Endothelial cell of umbilical vein (primary cell): Measurements from ENCODE around the gene ITSN1. TPM values are rescaled to one million over a fixed set of nuclear protein-coding genes. Genes with fewer than 3 reads are reported as not detected.

ENCODE experiments used
- BruUV-seq: library from RNA; stranded (reverse); fragments of 400-500 nt; replicated peaks from 2 replicates; lab custom pipeline; 2021; lab: Mats Ljungman, UMichigan
- CTCF ChIA-PET: fragments of 300-600, 350-600 bp; sonication (Branson Sonifier 250); formaldehyde crosslinking; loops from one replicate; lab custom pipeline; 2021; ENCODE audit warnings: antibody characterized with exemption, inconsistent platforms; lab: Charles Lee
- POLR2A ChIA-PET: fragments of 300-600, 350-600 bp; sonication (Branson Sonifier 250); formaldehyde crosslinking; loops from one replicate; lab custom pipeline; 2021; ENCODE audit warnings: antibody characterized with exemption, inconsistent platforms; lab: Charles Lee
- DNase-seq: peaks from one replicate; pipeline ENCODE4 v3.0.0-alpha.2; 2011; ENCODE audit warnings: low read depth, low spot score
- FAIRE-seq: peaks from 2 replicates; lab custom pipeline; 2011; peaks lifted over from hg19 to GRCh38; lab: Jason Lieb, UNC
- H2AFZ ChIP-seq: 2 replicates; pipeline ENCODE4 v1.6.0; 2012; ENCODE audit warnings: low read depth, low read length, control low read depth, inconsistent platforms
- H3K27ac ChIP-seq: 2 replicates; pipeline ENCODE4 v1.5.1; 2011; ENCODE audit warnings: low read depth, mild to moderate bottlenecking, control low read depth, low read length, moderate library complexity; ENCODE audit not compliant: insufficient read depth
- H3K27me3 ChIP-seq, 2 experiments: 2 replicates each; pipeline versions ENCODE4 v1.6.0 to v1.6.1; 2011; ENCODE audit warnings: low read length in 2 of 2, mixed read lengths in 1 of 2; ENCODE audit not compliant: control insufficient read depth in 2 of 2, insufficient read depth in 2 of 2
- H3K36me3 ChIP-seq, 2 experiments: 2 replicates in 1 of 2; 3 replicates in 1 of 2; pipeline ENCODE4 v1.5.1; 2011; ENCODE audit warnings: low read length in 2 of 2, mild to moderate bottlenecking in 1 of 2, moderate library complexity in 1 of 2; ENCODE audit not compliant: control insufficient read depth in 2 of 2, insufficient read depth in 2 of 2; ENCODE audit errors: extremely low read depth in 1 of 2
- H3K4me1 ChIP-seq: 3 replicates; pipeline ENCODE4 v1.5.1; 2011; ENCODE audit warnings: mild to moderate bottlenecking, low read length; ENCODE audit not compliant: control insufficient read depth, insufficient read depth; ENCODE audit errors: extremely low read depth
- H3K4me2 ChIP-seq: 2 replicates; pipeline ENCODE4 v1.6.1; 2011; ENCODE audit warnings: low read length, control low read depth, mixed read lengths; ENCODE audit not compliant: insufficient read depth
- H3K4me3 ChIP-seq, 3 experiments: fragments of 200-600 bp in 1 of 3; sonication (generic), shearing (Covaris generic) in 1 of 3; replicated peaks in 1 of 3; 2 replicates each; pipeline ENCODE4 v1.5.1; 2011 to 2016; ENCODE audit warnings: control low read depth in 3 of 3, low read length in 3 of 3, mild to moderate bottlenecking in 2 of 3, inconsistent platforms in 1 of 3, low read depth in 1 of 3, moderate library complexity in 1 of 3; ENCODE audit not compliant: insufficient read depth in 1 of 3
- H3K79me2 ChIP-seq: 2 replicates; pipeline ENCODE4 v1.6.0; 2012; ENCODE audit warnings: low read length, inconsistent platforms; ENCODE audit not compliant: control insufficient read depth, insufficient read depth
- H3K9ac ChIP-seq: replicated peaks from 2 replicates; pipeline ENCODE3; 2011; ENCODE audit warnings: low read length, control low read depth; ENCODE audit not compliant: insufficient read depth; ENCODE audit errors: extremely low read depth
- H3K9me1 ChIP-seq: replicated peaks from 3 replicates; pipeline ENCODE4 v1.6.0; 2011; ENCODE audit warnings: mild to moderate bottlenecking, low read length; ENCODE audit not compliant: control insufficient read depth, insufficient read depth; ENCODE audit errors: extremely low read depth
- H3K9me3 ChIP-seq: replicated peaks from 2 replicates; pipeline ENCODE4 v1.5.1; 2012; ENCODE audit warnings: low read length, inconsistent platforms; ENCODE audit not compliant: control insufficient read depth, insufficient read depth
- H4K20me1 ChIP-seq: replicated peaks from 2 replicates; pipeline ENCODE3; 2011; ENCODE audit warnings: mild to moderate bottlenecking, low read length; ENCODE audit not compliant: control insufficient read depth, insufficient read depth; ENCODE audit errors: extremely low read depth
- CTCF ChIP-seq, 2 donors: IDR thresholded peaks; 1 replicate in 1 of 2; 2 replicates in 1 of 2; pipeline ENCODE4 v1.5.1; 2011; ENCODE audit warnings: low read length in 2 of 2, mild to moderate bottlenecking in 2 of 2, moderate library complexity in 2 of 2, control low read depth in 1 of 2, inconsistent platforms in 1 of 2, low read depth in 1 of 2; ENCODE audit not compliant: insufficient read depth in 1 of 2; ENCODE audit errors: extremely low read depth in 1 of 2
- EZH2 ChIP-seq: IDR thresholded peaks from 2 replicates; pipeline ENCODE4 v1.6.1; 2012; ENCODE audit warnings: borderline replicate concordance, low read depth, mild to moderate bottlenecking, moderate library complexity, low read length, inconsistent platforms; ENCODE audit not compliant: severe bottlenecking
- FOS ChIP-seq: IDR thresholded peaks from 2 replicates; pipeline ENCODE4 v1.6.1; 2011; ENCODE audit warnings: mild to moderate bottlenecking, low read length, moderate library complexity, borderline replicate concordance; ENCODE audit not compliant: insufficient read depth
- GATA2 ChIP-seq: IDR thresholded peaks from 2 replicates; pipeline ENCODE4 v1.7.0; 2011; ENCODE audit warnings: low read depth, mild to moderate bottlenecking, moderate library complexity, mixed read lengths, low read length; ENCODE audit not compliant: insufficient read length, insufficient read depth
- JUN ChIP-seq: IDR thresholded peaks from 2 replicates; pipeline ENCODE4 v1.6.1; 2011; ENCODE audit warnings: borderline replicate concordance, low read depth; ENCODE audit not compliant: insufficient read length, insufficient read depth
- MAX ChIP-seq: IDR thresholded peaks from 2 replicates; pipeline ENCODE4 v1.6.1; 2011; ENCODE audit not compliant: insufficient read depth, insufficient read length
- MYC ChIP-seq: IDR thresholded peaks from one replicate; pipeline ENCODE4 v1.6.1; 2011; ENCODE audit warnings: mild to moderate bottlenecking, low read depth, low read length
- POLR2A ChIP-seq: IDR thresholded peaks from 2 replicates; pipeline ENCODE4 v1.6.1; 2012; ENCODE audit warnings: low read depth, mild to moderate bottlenecking, control low read depth, low read length
- POLR2AphosphoS5 ChIP-seq: IDR thresholded peaks from 2 replicates; pipeline ENCODE4 v1.6.1; 2012; ENCODE audit warnings: low read depth, mild to moderate bottlenecking, control low read depth, low read length, moderate library complexity; ENCODE audit not compliant: insufficient read depth
- dilution Hi-C: fragments of 300-500 bp; cut with MboI; formaldehyde crosslinking; loops from one replicate; pipeline ENCODE4 v1.15.0; 2019; ENCODE audit warnings: low sequenced_read_pairs; ENCODE audit not compliant: extremely low pct_ligation_motif_present
- intact Hi-C: fragments of 100-400 bp; cut with micrococcal nuclease; formaldehyde crosslinking; loops from one replicate; pipeline ENCODE4 v1.10.0; 2022
- polyA plus RNA-seq, 4 experiments: library from polyadenylated mRNA; depleted of rRNA in 3 of 4; stranded (reverse) in 3 of 4; unstranded in 1 of 4; fragments of >200 nt; gene quantifications; 2 replicates each; pipeline versions ENCODE4 v1.2.1 to v1.2.3, GENCODE V29; 2011 to 2012; ENCODE audit warnings: missing spikeins in 1 of 4
- total RNA-seq: library from RNA; stranded (reverse); gene quantifications from 2 replicates; pipeline ENCODE4 v1.2.3, GENCODE V29; 2021

Gene ITSN1
- total and polyA plus RNA-seq, 2 donors (not counting 3 experiments of a cell fraction or from before 2014, with no cell fraction given): 72.2 to 86.8 TPM

- DNase-seq (no peak), FAIRE-seq (no peak)
- Histone ChIP-seq H3K27ac (no peak overlapping the region), H3K4me1 (peaks cover 12% of the 10 kb centered on the region), H2AFZ (no peak overlapping the region), H3K9me1 (no peaks in the 10 kb centered on the region), H3K9ac (no peak overlapping the region), H3K36me3 (peaks cover 1 to 3% of the 10 kb centered on the region in 2 experiments), H3K27me3 (no peaks in the 10 kb centered on the region), H3K9me3 (no peaks in the 10 kb centered on the region), H4K20me1 (no peaks in the 10 kb centered on the region), H3K4me3 (no peak overlapping the region), H3K4me2 (no peak overlapping the region), H3K79me2 (no peaks in the 10 kb centered on the region)
- dilution Hi-C loops (no loop called here), intact Hi-C loops (no loop called here)
- ChIA-PET CTCF (interaction anchor here (1.1 to 1.7 kb wide), 2 partner anchors 13 to 203 kb away, joined by 3 to 4 read pairs; no protein-coding TSS in a partner anchor), POLR2A (interaction anchor here (0.6 kb wide), 1 partner anchor 260 kb away, joined by 3 read pairs; no protein-coding TSS in a partner anchor)
- no TSS peak for BruUV-seq
- TF ChIP-seq JUN (no peak), POLR2A (no peak), GATA2 (no peak), MYC (no peak), FOS (no peak), POLR2AphosphoS5 (no peak)
These were observed 166.5 kb downstream of the ITSN1 start for GRCh38 chr21:33808715-33809367.

GRCh38 chr21:33810766-33811165, 168.5 kb downstream of the ITSN1 start:
- Histone ChIP-seq H3K27ac (no peak overlapping the region), H3K9ac (no peak overlapping the region), H3K79me2 (no peaks in the 10 kb centered on the region), H3K4me1 (peaks cover 12% of the 10 kb centered on the region), H3K4me2 (no peak overlapping the region), H3K36me3 (peaks cover 12 to 15% of the 10 kb centered on the region in 2 experiments), H3K9me1 (no peaks in the 10 kb centered on the region), H3K9me3 (no peaks in the 10 kb centered on the region), H3K27me3 (no peaks in the 10 kb centered on the region), H4K20me1 (no peaks in the 10 kb centered on the region), H2AFZ (no peak overlapping the region), H3K4me3 (no peak overlapping the region)
- BruUV-seq: no TSS peak
- ChIA-PET POLR2A (no interaction called here), CTCF (interaction anchor here (1.0 to 1.5 kb wide), 2 partner anchors 9 to 10 kb away, joined by 4 to 10 read pairs; no protein-coding TSS in a partner anchor)
- intact Hi-C loops (loop anchor here (5.0 kb wide), 1 partner anchor 168 kb away; the partner anchor contains the start of genes CRYZL1 and ITSN1), dilution Hi-C loops (no loop called here)
- TF ChIP-seq CTCF (IDR thresholded peaks at IDR 0.05; ENCODE audit: extremely low read depth in 1 of 2, insufficient read depth in 1 of 2, low read depth in 1 of 2, low read length in 2 of 2): no peak
- TF ChIP-seq FOS: no peak
- TF ChIP-seq MYC: no peak
- no peak for TF ChIP-seq EZH2
- no peak for TF ChIP-seq POLR2AphosphoS5
- TF ChIP-seq GATA2: no peak
- no peak for TF ChIP-seq MAX
- no peak for TF ChIP-seq POLR2A
- no peak for TF ChIP-seq JUN
- FAIRE-seq: no peak
- no peak for DNase-seq
